ENCODE results near the gene HECTD1. TPM values are rescaled to one million over a fixed set of nuclear protein-coding genes. Genes with fewer than 3 reads are reported as not detected.

HECTD1 gene
- total RNA-seq, 1 donor from 2014 or later: 143 TPM

DNA sequence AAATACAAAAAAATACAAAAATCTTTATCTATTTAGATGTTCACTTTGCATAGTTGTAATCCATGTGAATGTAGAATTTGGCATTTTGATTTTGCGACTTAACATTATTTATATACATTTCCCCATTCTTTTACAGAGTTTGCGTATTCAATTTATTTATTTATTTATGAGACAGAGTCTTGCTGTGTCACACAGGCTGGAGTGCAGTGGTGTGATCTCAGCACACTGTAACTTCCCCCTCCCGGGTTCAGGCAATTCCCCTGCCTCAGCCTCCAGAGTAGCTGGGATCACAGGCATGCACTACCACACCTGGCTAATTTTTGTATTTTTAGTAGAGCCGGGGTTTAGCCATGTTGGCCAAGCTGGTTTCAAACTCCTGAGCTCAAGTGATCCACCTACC lies 156.1 kb downstream of the HECTD1 start:
- Mint-ChIP-seq H3K4me1 (ENCODE audit: unreplicated experiment) (no peaks in the 10 kb centered on the region), H3K9me3 (no peaks in the 10 kb centered on the region), H3K27me3 (no peaks in the 10 kb centered on the region), H3K27ac (no peak overlapping the region), H3K4me3 (no peak overlapping the region), H3K36me3 (peaks cover 7% of the 10 kb centered on the region)
- TF ChIP-seq, protein P1, sequence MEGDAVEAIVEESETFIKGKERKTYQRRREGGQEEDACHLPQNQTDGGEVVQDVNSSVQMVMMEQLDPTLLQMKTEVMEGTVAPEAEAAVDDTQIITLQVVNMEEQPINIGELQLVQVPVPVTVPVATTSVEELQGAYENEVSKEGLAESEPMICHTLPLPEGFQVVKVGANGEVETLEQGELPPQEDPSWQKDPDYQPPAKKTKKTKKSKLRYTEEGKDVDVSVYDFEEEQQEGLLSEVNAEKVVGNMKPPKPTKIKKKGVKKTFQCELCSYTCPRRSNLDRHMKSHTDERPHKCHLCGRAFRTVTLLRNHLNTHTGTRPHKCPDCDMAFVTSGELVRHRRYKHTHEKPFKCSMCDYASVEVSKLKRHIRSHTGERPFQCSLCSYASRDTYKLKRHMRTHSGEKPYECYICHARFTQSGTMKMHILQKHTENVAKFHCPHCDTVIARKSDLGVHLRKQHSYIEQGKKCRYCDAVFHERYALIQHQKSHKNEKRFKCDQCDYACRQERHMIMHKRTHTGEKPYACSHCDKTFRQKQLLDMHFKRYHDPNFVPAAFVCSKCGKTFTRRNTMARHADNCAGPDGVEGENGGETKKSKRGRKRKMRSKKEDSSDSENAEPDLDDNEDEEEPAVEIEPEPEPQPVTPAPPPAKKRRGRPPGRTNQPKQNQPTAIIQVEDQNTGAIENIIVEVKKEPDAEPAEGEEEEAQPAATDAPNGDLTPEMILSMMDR (conservative IDR thresholded peaks at IDR 0.05): no peak
- no peak for DNase-seq (ENCODE audit: extremely low spot score, unreplicated experiment)

DNA sequence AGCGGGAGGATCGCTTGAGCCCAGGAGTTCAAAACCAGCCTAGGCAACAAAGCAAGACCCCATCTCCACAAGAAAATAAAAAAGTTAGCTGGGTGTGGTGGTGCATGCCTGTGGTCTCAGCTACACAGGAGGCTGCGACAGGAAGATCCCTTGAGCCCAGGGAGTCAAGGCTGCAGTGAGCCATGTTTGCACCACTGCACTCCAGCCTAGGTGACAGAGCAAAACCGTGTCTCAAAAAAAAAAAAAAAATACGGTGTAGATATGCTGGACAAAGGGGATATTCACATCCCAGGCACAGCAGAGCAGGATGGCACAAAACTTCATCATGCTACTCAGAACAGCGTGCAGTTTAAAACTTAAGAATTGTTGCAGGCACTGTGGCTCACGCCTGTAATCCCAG lies 156.6 kb downstream of the HECTD1 start:
- TF ChIP-seq, protein P1 (conservative IDR thresholded peaks at IDR 0.05): no peak
- peaks cover 7% of the 10 kb centered on the region for H3K36me3 Mint-ChIP-seq
- H3K4me3 Mint-ChIP-seq: no peak overlapping the region
- no peaks in the 10 kb centered on the region for H3K9me3 Mint-ChIP-seq
- no peak for DNase-seq (ENCODE audit: extremely low spot score, unreplicated experiment)
- no peaks in the 10 kb centered on the region for H3K27me3 Mint-ChIP-seq
- no peaks in the 10 kb centered on the region for H3K4me1 Mint-ChIP-seq (ENCODE audit: unreplicated experiment)
- H3K27ac Mint-ChIP-seq: no peak overlapping the region

Other genes starting within 250 kb of the HECTD1 start
- 10.0 and 11.4 TPM in 2 replicates for gene AP4S1, start 182.1 kb downstream of the HECTD1 start, total RNA-seq (ENCODE audit: low replicate concordance)
- 34.1 and 39.3 TPM in 2 replicates for gene STRN3, start 181.4 kb downstream of the HECTD1 start, total RNA-seq (ENCODE audit: low replicate concordance)
- 26.3 and 27.3 TPM in 2 replicates for gene HEATR5A, start 212.8 kb upstream of the HECTD1 start, total RNA-seq (ENCODE audit: low replicate concordance)
- gene DTD2, start 249.7 kb upstream of the HECTD1 start, total RNA-seq (ENCODE audit: low replicate concordance): 23.2 and 26.5 TPM in 2 replicates